GM23338 (cell line): ENCODE measurements around the gene MCU. TPM values are rescaled to one million over a fixed set of nuclear protein-coding genes. Genes with fewer than 3 reads are reported as not detected.

Source experiments
- ATAC-seq: fragments of 200-7000 bp; cut with Tn5 transposase; 3 replicates; pipeline ENCODE4 v1.9.1; 2020
- DNase-seq: peaks from one replicate; pipeline ENCODE4 v3.0.0-alpha.2; 2015; ENCODE audit warnings: low spot score
- H2AFZ ChIP-seq: fragments of 200-600 bp; sonication (generic); 2 replicates; pipeline ENCODE4 v1.8.0; 2016; ENCODE audit warnings: antibody characterized with exemption, mild to moderate bottlenecking, moderate library complexity
- H3F3A ChIP-seq: fragments of 200-600 bp; sonication (generic); replicated peaks from 2 replicates; pipeline ENCODE4 v1.8.0; 2017; ENCODE audit warnings: antibody characterized with exemption, mixed run types, low read depth
- H3K27ac ChIP-seq: fragments of 200-600 bp; sonication (generic); 2 replicates; pipeline ENCODE4 v1.6.1; 2016; ENCODE audit warnings: low read depth
- H3K27me3 ChIP-seq: fragments of 200-600 bp; sonication (generic); 2 replicates; pipeline ENCODE4 v1.8.0; 2016; ENCODE audit warnings: mild to moderate bottlenecking, mixed run types, moderate library complexity; ENCODE audit not compliant: insufficient read depth
- H3K36me3 ChIP-seq: fragments of 200-600 bp; sonication (generic); 2 replicates; pipeline ENCODE4 v1.8.0; 2016; ENCODE audit warnings: mild to moderate bottlenecking; ENCODE audit not compliant: insufficient read depth
- H3K4me1 ChIP-seq: fragments of 200-600 bp; sonication (generic); 2 replicates; pipeline ENCODE4 v1.8.0; 2016; ENCODE audit warnings: mild to moderate bottlenecking, moderate library complexity; ENCODE audit not compliant: insufficient read depth
- H3K4me2 ChIP-seq: fragments of 200-600 bp; sonication (generic); 2 replicates; pipeline ENCODE4 v1.7.1; 2017; ENCODE audit warnings: mixed run types
- H3K4me3 ChIP-seq: fragments of 200-600 bp; sonication (generic); 2 replicates; pipeline ENCODE4 v1.6.1; 2016; ENCODE audit warnings: mixed run types
- H3K79me2 ChIP-seq: fragments of 200-600 bp; sonication (generic); replicated peaks from 2 replicates; pipeline ENCODE4 v1.8.0; 2017; ENCODE audit warnings: mild to moderate bottlenecking; ENCODE audit not compliant: insufficient read depth
- H3K9me2 ChIP-seq: fragments of 200-600 bp; sonication (generic); 2 replicates; pipeline ENCODE4 v1.8.0; 2017; ENCODE audit not compliant: insufficient read depth
- H4K20me1 ChIP-seq: fragments of 200-600 bp; sonication (generic); replicated peaks from 2 replicates; pipeline ENCODE4 v1.8.0; 2017; ENCODE audit warnings: mild to moderate bottlenecking; ENCODE audit not compliant: insufficient read depth
- H3K27ac Mint-ChIP-seq: 2 replicates; pipeline ENCODE4 v1.8.0; 2020; ENCODE audit warnings: inconsistent platforms, mild to moderate bottlenecking, moderate library complexity, mixed read lengths
- H3K27me3 Mint-ChIP-seq: 3 replicates; pipeline ENCODE4 v1.8.0; 2022; ENCODE audit warnings: low read depth, mild to moderate bottlenecking, moderate library complexity, mixed read lengths, inconsistent platforms; ENCODE audit not compliant: insufficient read depth, poor library complexity
- H3K36me3 Mint-ChIP-seq: 3 replicates; pipeline ENCODE4 v1.8.0; 2021; ENCODE audit warnings: low read depth, mild to moderate bottlenecking, inconsistent platforms, moderate library complexity, mixed read lengths
- H3K4me1 Mint-ChIP-seq: 3 replicates; pipeline ENCODE4 v1.8.0; 2020; ENCODE audit warnings: mild to moderate bottlenecking, inconsistent platforms, mixed read lengths
- H3K4me3 Mint-ChIP-seq: 3 replicates; pipeline ENCODE4 v1.8.0; 2021; ENCODE audit warnings: moderate library complexity, mild to moderate bottlenecking, inconsistent platforms, mixed read lengths
- H3K9me3 Mint-ChIP-seq: 3 replicates; pipeline ENCODE4 v1.8.0; 2020; ENCODE audit warnings: moderate library complexity, mild to moderate bottlenecking, inconsistent platforms, mixed read lengths
- CREB1 ChIP-seq: fragments of 250-450 bp; sonication (Bioruptor Pico); IDR thresholded peaks from 2 replicates; pipeline ENCODE4 v1.5.0; 2020; ENCODE audit warnings: low read depth, mild to moderate bottlenecking, moderate library complexity
- CTCF ChIP-seq, 2 experiments: fragments of 200-600 bp in 1 of 2; sonication (generic) in 1 of 2; conservative IDR thresholded peaks; 2 replicates each; pipeline versions ENCODE4 v1.5.1 to v1.6.1; 2016 to 2017; ENCODE audit warnings: antibody characterized with exemption in 2 of 2, low read depth in 2 of 2, mild to moderate bottlenecking in 2 of 2, moderate library complexity in 1 of 2
- ETS1 ChIP-seq: IDR thresholded peaks from 2 replicates; pipeline ENCODE4 v1.6.1; 2016; ENCODE audit warnings: antibody characterized with exemption
- EZH2 ChIP-seq: fragments of 200-600 bp; sonication (generic); IDR thresholded peaks from one replicate; pipeline ENCODE4 v1.8.0; 2017; ENCODE audit warnings: antibody characterized with exemption, mild to moderate bottlenecking, low read depth; ENCODE audit not compliant: unreplicated experiment
- EZH2phosphoT487 ChIP-seq: fragments of 200-600 bp; sonication (generic); IDR thresholded peaks from one replicate; pipeline ENCODE4 v1.8.1; 2018; ENCODE audit warnings: antibody characterized with exemption; ENCODE audit not compliant: unreplicated experiment
- JUNB ChIP-seq: IDR thresholded peaks from one replicate; pipeline ENCODE4 v1.6.1; 2016; ENCODE audit warnings: antibody characterized with exemption; ENCODE audit not compliant: unreplicated experiment
- NANOG ChIP-seq: IDR thresholded peaks from 2 replicates; pipeline ENCODE4 v1.6.1; 2016; ENCODE audit warnings: antibody characterized with exemption, borderline replicate concordance
- POLR2AphosphoS5 ChIP-seq: IDR thresholded peaks from 2 replicates; pipeline ENCODE4 v1.6.1; 2016; ENCODE audit warnings: antibody characterized with exemption, low read depth
- REST ChIP-seq: IDR thresholded peaks from one replicate; pipeline ENCODE4 v1.6.1; 2018; ENCODE audit warnings: antibody characterized with exemption; ENCODE audit not compliant: unreplicated experiment
- STAT1 ChIP-seq: IDR thresholded peaks from one replicate; pipeline ENCODE4 v1.6.1; 2016; ENCODE audit warnings: antibody characterized with exemption; ENCODE audit not compliant: unreplicated experiment
- ZNF114 ChIP-seq: fragments of 250-450 bp; sonication (Bioruptor Pico); IDR thresholded peaks from 2 replicates; pipeline ENCODE4 v1.5.0; 2020; ENCODE audit warnings: mild to moderate bottlenecking, moderate library complexity
- ZNF331 ChIP-seq: fragments of 250-450 bp; sonication (Bioruptor Pico); IDR thresholded peaks from 2 replicates; pipeline ENCODE4 v1.5.0; 2020; ENCODE audit warnings: low read depth, mild to moderate bottlenecking, moderate library complexity
- ZNF462 ChIP-seq: fragments of 250-450 bp; sonication (Bioruptor Pico); IDR thresholded peaks from 2 replicates; pipeline ENCODE4 v1.5.0; 2020; ENCODE audit warnings: mild to moderate bottlenecking, moderate library complexity
- polyA plus RNA-seq: library from polyadenylated mRNA; unstranded; fragments of >200 nt; fragmentation: Nextera tagmentation; extraction: Ambion mirVana; gene quantifications from 2 replicates; pipeline ENCODE4 v1.2.1, GENCODE V29; 2016
- total RNA-seq: library from RNA; depleted of rRNA; stranded (reverse); fragments of >200 nt; shearing (Covaris generic); gene quantifications from 2 replicates; pipeline ENCODE4 v1.2.3, GENCODE V29; 2014

The MCU gene
- total and polyA plus RNA-seq, 2 experiments from 2014 or later = 41.8 to 68.2 TPM

GRCh38 chr10:72831696-72832409 is 139.9 kb downstream of the MCU start:
- TF ChIP-seq ETS1 = no peak
- no peak for TF ChIP-seq ZNF462 (CRISPR knock-in tag)
- TF ChIP-seq STAT1 = no peak
- TF ChIP-seq CTCF (conservative IDR thresholded peaks at IDR 0.05; ENCODE audit: low read depth in 2 of 2) = no peak
- no peak for TF ChIP-seq JUNB
- TF ChIP-seq ZNF331 (CRISPR knock-in tag) = no peak
- no peak for TF ChIP-seq ZNF114
- no peak for TF ChIP-seq EZH2
- TF ChIP-seq NANOG = no peak
- no peak for TF ChIP-seq POLR2AphosphoS5
- TF ChIP-seq EZH2phosphoT487 = no peak
- TF ChIP-seq REST = no peak
- no peak for TF ChIP-seq CREB1 (CRISPR knock-in tag)
- no peaks in the 10 kb centered on the region for H3K27me3 ChIP-seq
- H3K36me3 ChIP-seq = no peaks in the 10 kb centered on the region
- peaks cover 22% of the 10 kb centered on the region; the same call in 1 of the 2 replicates for H3K79me2 ChIP-seq
- H3K27me3 Mint-ChIP-seq = no peaks in the 10 kb centered on the region
- no peaks in the 10 kb centered on the region for H3F3A ChIP-seq
- no peaks in the 10 kb centered on the region for H4K20me1 ChIP-seq
- ATAC-seq (no peak), DNase-seq (no peak)
- H3K36me3 Mint-ChIP-seq = no peaks in the 10 kb centered on the region
- H3K4me2 ChIP-seq = no peak overlapping the region
- H3K9me3 Mint-ChIP-seq = no peaks in the 10 kb centered on the region
- H3K27ac ChIP-seq = no peak overlapping the region; the same call in 1 of the 2 replicates
- peaks cover 20% of the 10 kb centered on the region; the same call in 2 of the 3 replicates for H3K4me1 Mint-ChIP-seq
- H3K27ac Mint-ChIP-seq = no peak overlapping the region
- no peaks in the 10 kb centered on the region for H3K9me2 ChIP-seq
- peaks cover 28% of the 10 kb centered on the region for H3K4me1 ChIP-seq
- no peak overlapping the region for H3K4me3 Mint-ChIP-seq
- H2AFZ ChIP-seq = no peak overlapping the region
- H3K4me3 ChIP-seq = no peak overlapping the region
